ENCODE data around the gene BCL11A.

DNA sequence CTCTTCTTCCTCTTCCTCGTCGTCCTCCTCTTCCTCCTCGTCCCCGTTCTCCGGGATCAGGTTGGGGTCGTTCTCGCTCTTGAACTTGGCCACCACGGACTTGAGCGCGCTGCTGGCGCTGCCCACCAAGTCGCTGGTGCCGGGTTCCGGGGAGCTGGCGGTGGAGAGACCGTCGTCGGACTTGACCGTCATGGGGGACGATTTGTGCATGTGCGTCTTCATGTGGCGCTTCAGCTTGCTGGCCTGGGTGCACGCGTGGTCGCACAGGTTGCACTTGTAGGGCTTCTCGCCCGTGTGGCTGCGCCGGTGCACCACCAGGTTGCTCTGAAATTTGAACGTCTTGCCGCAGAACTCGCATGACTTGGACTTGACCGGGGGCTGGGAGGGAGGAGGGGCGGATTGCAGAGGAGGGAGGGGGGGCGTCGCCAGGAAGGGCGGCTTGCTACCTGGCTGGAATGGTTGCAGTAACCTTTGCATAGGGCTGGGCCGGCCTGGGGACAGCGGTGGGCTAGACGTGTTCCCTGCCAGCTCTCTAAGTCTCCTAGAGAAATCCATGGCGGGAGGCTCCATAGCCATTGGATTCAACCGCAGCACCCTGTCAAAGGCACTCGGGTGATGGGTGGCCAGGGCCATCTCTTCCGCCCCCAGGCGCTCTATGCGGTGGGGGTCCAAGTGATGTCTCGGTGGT lies 91.9 kb downstream of the BCL11A start:
- TF ChIP-seq ZNF8 (CRISPR knock-in tag; IDR thresholded peaks at IDR 0.05) (no peak), POU6F1 (CRISPR knock-in tag; IDR thresholded peaks at IDR 0.05; ENCODE audit: borderline replicate concordance, low read depth) (no peak), BACH2 (CRISPR knock-in tag; IDR thresholded peaks at IDR 0.05; ENCODE audit: borderline replicate concordance) (no peak), RARB (CRISPR knock-in tag; IDR thresholded peaks at IDR 0.05) (no peak), ISL1 (CRISPR knock-in tag; IDR thresholded peaks at IDR 0.05) (no peak), ESRRG (CRISPR knock-in tag; IDR thresholded peaks at IDR 0.05) (no peak), ZFP3 (CRISPR knock-in tag; IDR thresholded peaks at IDR 0.05) (no peak), SNAI2 (CRISPR knock-in tag; IDR thresholded peaks at IDR 0.05) (no peak)
- TF ChIP-seq, protein P1, sequence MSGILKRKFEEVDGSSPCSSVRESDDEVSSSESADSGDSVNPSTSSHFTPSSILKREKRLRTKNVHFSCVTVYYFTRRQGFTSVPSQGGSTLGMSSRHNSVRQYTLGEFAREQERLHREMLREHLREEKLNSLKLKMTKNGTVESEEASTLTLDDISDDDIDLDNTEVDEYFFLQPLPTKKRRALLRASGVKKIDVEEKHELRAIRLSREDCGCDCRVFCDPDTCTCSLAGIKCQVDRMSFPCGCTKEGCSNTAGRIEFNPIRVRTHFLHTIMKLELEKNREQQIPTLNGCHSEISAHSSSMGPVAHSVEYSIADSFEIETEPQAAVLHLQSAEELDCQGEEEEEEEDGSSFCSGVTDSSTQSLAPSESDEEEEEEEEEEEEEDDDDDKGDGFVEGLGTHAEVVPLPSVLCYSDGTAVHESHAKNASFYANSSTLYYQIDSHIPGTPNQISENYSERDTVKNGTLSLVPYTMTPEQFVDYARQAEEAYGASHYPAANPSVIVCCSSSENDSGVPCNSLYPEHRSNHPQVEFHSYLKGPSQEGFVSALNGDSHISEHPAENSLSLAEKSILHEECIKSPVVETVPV (CRISPR knock-in tag; IDR thresholded peaks at IDR 0.05), result no peak

Data from SK-N-SH treated with all-trans-retinoic acid at 6 μM for 48 hours (cell line).